HG02970 (cell line): Measurements from ENCODE around the gene G3BP2.

Source experiments
- ATAC-seq: cut with Tn5 transposase; IDR thresholded peaks from one replicate; pipeline ENCODE4 v1.9.1; 2021; ENCODE audit warnings: mild to moderate bottlenecking, moderate library complexity, moderate number of reproducible peaks; ENCODE audit not compliant: unreplicated experiment, low FRiP score

The G3BP2 gene

DNA sequence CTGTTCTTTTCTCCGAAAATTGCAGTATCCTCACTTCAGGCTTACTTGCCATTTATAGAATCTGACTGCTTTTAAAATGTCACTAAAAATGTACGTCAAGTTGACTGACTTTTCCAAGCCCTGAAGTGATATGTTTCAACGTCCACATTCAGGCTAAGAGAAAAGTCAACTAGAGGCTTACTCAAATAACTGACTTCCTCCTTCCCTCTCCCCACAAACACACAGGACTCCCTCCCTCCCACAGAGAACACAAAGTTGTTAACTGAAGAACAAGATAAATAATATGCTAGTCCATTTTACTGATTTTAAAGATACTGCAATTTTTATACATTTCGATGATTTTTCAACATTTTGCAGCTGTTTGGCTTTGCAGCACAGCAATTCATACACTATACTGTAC is 29.1 kb downstream of the G3BP2 start:
- ATAC-seq, result no peak

GRCh38 chr4:75643651-75644050 is 29.6 kb downstream of the G3BP2 start:
- no peak for ATAC-seq

DNA sequence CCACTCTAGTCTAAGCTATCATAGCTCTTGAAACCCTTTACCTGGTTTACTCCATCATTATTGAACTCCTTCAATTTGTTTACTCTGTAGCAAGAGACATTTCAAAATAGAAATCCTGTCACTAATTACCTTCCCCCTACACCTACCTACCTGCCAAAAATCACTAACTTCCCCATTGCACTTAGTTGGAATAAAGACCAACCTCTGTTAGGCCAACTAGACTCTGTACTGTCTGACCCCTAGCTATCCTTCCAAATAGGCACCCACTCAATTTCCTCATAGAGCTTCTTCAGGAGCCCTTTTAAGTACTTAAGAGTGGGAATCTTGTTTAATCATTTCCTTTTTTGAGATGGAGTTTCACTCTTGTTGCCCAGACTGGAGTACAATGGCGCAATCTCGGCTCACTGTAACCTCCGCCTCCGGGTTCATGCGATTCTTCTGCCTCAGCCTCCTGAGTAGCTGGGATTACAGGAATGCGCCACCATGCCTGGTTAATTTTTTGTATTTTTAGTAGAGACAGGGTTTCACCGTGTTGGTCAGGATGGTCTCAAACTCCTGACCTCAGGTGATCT is 34.0 kb downstream of the G3BP2 start:
- no peak for ATAC-seq

GRCh38 chr4:75637827-75638226 is 35.4 kb downstream of the G3BP2 start:
- no peak for ATAC-seq

DNA sequence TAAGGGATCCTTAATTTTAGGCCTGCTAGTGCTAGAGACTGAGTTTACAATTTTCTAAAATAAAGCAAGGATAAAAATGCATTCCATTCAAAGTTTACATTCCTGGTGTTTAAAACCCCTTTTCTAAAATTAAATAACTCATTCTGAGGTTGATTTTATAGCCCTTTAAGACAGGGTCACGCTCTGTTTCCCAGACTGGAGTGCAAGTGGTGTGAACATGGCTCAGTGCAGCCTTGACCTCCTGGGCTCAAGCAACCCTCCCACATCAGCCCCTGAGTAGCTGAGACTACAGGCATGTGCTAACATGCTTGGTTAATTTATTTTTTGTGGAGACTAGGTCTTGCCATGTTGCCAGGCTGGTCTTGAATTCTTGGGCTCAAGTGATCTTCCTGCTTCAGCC is 36.0 kb downstream of the G3BP2 start:
- ATAC-seq, result no peak

GRCh38 chr4:75634951-75635350 is 38.3 kb downstream of the G3BP2 start:
- no peak for ATAC-seq

DNA sequence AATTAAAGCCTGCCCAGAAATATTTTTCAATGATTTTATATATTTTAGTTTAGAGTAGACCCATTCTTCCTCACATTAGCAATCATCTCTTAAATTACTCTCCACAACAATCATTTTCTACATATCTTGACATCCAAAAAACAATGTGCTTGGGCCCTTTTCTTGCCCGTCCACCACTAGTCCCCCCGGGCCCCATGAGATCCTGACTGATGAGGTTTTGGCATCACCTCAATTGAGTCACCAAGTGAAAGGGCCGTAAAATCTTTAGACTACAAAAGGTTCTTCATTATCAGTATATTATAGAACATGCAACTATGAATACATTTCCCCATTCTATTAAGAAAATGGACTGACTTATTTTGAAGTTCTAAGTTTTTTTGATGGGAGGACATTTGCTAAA is 38.9 kb downstream of the G3BP2 start:
- no peak for ATAC-seq

DNA sequence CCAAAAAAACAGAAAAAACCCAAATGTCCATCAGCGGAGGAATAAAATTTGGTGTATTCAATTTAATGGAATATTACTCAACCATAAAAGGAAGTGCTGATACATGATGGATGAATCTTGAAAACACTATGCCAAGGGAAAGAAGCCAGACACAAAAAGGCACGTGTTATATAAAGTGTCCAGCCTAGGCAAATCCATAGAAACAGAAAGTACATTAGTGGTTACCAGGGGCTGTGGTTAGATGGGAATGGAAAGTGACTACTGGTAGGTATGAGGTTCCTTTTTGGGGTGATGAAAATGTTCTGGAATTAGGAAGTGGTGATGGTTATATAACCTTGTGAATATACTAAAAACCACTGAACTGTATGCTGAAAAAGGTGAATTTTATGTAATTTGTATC is 39.4 kb downstream of the G3BP2 start:
- ATAC-seq, result no peak

GRCh38 chr4:75630937-75631329 is 42.3 kb downstream of the G3BP2 start:
- no peak for ATAC-seq

DNA sequence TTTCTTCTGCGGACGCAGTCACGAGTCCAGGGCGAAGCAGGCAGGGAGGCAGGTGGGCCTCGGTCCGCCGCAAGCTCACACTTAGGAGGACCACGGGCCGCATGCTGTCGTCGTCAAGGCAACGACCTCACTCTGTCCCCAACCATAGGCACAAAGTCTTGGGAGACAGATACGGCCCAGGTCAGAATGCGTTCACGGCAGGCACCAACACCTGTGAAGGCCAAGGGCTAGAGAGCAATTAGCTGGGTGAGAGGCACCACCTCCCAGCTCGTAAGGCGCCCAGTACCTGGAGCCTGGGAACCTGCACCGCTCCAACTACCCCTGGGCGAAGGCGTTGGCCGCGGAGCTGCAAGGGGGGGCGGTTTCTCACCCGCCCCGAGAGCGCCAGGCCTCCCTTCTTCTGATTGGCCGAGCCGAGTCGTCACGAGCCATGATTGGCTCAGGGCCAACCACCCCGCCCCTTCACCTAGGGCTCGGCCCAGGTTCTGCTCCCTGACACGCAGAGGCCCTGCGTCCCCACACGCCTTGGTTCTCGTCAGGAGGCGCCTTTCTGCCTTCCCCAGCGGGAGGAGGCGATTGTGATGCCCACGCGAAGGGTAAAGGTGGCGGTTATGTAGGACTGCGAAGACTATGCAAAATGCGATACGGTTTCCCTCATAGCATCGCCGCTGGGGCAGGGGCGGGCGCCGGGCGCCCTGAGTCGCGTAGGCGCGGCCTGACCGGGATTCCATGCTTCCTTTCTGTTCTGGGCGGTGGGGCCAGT is 42.9 kb downstream of the G3BP2 start, which contains the start of gene CDKL2:
TSS of gene CDKL2 (minus strand) at position 355 of the 763 bp plus-strand sequence. CDS start 4,540 bp downstream, outside the sequence.
- ATAC-seq, result peak; percentile 97

DNA sequence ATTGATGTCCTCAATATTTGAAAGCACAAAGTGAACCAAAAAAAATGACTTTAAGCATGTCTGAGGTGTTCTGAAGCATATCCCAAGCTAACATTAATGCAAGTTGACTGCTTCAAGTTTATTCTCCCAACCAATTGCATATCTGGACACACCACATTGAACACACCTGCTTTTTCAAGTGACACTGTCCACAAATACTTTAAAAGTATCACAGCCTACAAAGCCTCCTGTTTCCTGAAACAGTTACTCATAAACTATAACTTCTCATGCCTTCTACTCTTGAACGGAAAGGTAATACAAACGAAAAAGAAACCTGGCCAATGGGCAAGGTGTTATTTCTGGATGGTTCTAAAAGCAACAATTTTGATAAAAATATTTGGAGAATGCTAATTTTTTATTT is 44.0 kb downstream of the G3BP2 start:
- no peak for ATAC-seq

DNA sequence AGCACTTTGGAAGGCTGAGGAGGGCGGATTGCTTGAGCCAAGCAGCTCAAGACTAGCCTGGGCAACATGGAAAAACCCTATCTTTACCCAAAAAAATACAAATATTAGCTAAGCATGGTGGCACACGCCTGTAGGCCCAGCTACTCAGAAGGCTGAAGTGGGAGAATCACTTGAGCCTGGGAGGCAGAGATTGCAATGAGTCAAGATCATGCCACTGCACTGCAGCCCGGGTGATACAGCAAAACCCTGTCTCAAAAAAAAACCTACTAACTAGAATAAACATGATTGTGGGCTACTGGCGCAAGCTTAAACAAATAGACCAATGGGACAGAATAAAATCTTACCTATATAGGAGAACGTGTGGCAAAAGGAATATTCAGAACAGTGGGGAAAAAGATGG is 50.2 kb downstream of the G3BP2 start:
- no peak for ATAC-seq

GRCh38 chr4:75621715-75622114 is 51.5 kb downstream of the G3BP2 start:
- no peak for ATAC-seq

- no peak for ATAC-seq
Measured at GRCh38 chr4:75612306-75612705, 60.9 kb downstream of the G3BP2 start.

GRCh38 chr4:75605928-75606327 is 67.3 kb downstream of the G3BP2 start:
- no peak for ATAC-seq

- no peak for ATAC-seq
Measured at GRCh38 chr4:75599647-75600046, 73.6 kb downstream of the G3BP2 start.

- no peak for ATAC-seq
Measured at GRCh38 chr4:75598390-75598789, 74.8 kb downstream of the G3BP2 start.

DNA sequence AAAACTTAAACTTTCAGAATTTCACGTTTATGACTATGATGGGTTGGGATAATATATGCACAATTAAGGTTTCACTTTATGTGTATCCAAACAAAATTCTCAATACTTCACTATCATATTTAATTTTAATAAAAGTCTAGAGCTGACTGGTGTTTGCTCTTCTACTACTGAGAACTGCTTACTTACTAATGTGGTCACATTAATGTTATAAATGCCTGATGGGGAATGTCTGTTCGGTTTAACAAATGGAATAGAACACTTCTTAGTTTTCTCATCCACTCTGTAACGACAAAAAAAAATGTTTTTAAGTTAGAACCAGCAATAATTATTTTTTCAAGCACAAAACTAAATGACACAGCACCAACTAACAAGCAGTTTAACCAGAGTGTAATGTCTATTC is 77.2 kb downstream of the G3BP2 start:
- no peak for ATAC-seq

DNA sequence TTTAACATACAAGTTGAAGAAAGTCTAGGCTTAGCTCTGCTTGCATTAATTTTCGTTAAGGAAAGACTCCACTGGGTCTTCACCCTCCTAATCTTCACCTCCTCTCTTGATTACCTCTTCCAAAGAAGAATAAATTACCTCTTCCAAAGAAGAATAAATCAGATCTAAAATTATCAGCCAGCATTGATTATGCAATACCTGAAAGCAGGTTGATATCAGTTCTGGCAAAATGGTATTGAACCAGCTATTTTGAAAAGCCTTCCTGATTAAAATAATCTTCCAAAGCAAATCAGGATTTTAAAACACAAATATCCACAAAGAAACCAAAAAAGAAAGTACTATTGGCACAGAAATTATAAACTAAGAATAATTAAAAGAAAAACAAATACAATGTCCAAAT is 79.8 kb downstream of the G3BP2 start:
- no peak for ATAC-seq
